HG03520 (cell line): ENCODE data around the gene ITPA.

Source experiments
- ATAC-seq: cut with Tn5 transposase; IDR thresholded peaks from one replicate; pipeline ENCODE4 v1.9.1; 2021; ENCODE audit warnings: mild to moderate bottlenecking, moderate library complexity; ENCODE audit not compliant: unreplicated experiment

The ITPA gene

GRCh38 chr20:3240776-3241363 lies 31.6 kb downstream of the ITPA start:
- no peak for ATAC-seq

- no peak for ATAC-seq
Measured at GRCh38 chr20:3242172-3242692, 32.9 kb downstream of the ITPA start.

GRCh38 chr20:3243718-3244358 lies 34.5 kb downstream of the ITPA start:
- ATAC-seq, result no peak

- ATAC-seq, result no peak
Measured at GRCh38 chr20:3244613-3245012, 35.3 kb downstream of the ITPA start.

GRCh38 chr20:3245156-3245555 lies 35.9 kb downstream of the ITPA start:
- ATAC-seq, result no peak

GRCh38 chr20:3245711-3246110 lies 36.4 kb downstream of the ITPA start:
- ATAC-seq, result no peak

GRCh38 chr20:3246682-3247081 lies 37.4 kb downstream of the ITPA start:
- no peak for ATAC-seq

- no peak for ATAC-seq
Measured at GRCh38 chr20:3247638-3248037, 38.3 kb downstream of the ITPA start.

- ATAC-seq, result no peak
Measured at GRCh38 chr20:3248167-3248992, 39.1 kb downstream of the ITPA start.

- ATAC-seq, result no peak
Measured at GRCh38 chr20:3248993-3249347, 39.7 kb downstream of the ITPA start.

GRCh38 chr20:3250091-3250504 lies 40.8 kb downstream of the ITPA start:
- no peak for ATAC-seq

- ATAC-seq, result no peak
Measured at GRCh38 chr20:3251806-3252205, 42.5 kb downstream of the ITPA start.

GRCh38 chr20:3255728-3256127 lies 46.4 kb downstream of the ITPA start:
- no peak for ATAC-seq

- no peak for ATAC-seq
Measured at GRCh38 chr20:3258429-3258828, 49.1 kb downstream of the ITPA start.

GRCh38 chr20:3262566-3262965 lies 53.3 kb downstream of the ITPA start:
- ATAC-seq, result no peak

- ATAC-seq, result no peak
Measured at GRCh38 chr20:3270051-3270450, 60.8 kb downstream of the ITPA start.

- no peak for ATAC-seq
Measured at GRCh38 chr20:3273371-3273770, 64.1 kb downstream of the ITPA start.
